Fibroblast of pulmonary artery (primary cell): Measurements from ENCODE around the gene SIRT7.

Experiments used
- DNase-seq: peaks from one replicate; pipeline ENCODE4 v3.0.0-alpha.2; 2010; ENCODE audit warnings: low read depth
- H3K4me3 ChIP-seq: replicated peaks from 2 replicates; pipeline ENCODE4 v1.5.1; 2011; ENCODE audit warnings: low read depth, mild to moderate bottlenecking, control low read depth, low read length, moderate library complexity
- CTCF ChIP-seq: IDR thresholded peaks from 2 replicates; pipeline ENCODE4 v1.5.1; 2011; ENCODE audit warnings: mild to moderate bottlenecking, control low read depth, low read length, inconsistent platforms; ENCODE audit errors: missing control alignments

Gene SIRT7

GRCh38 chr17:81901167-81902022 lies 16.6 kb downstream of the SIRT7 start:
- no peak for TF ChIP-seq CTCF
- no peak overlapping the region for H3K4me3 ChIP-seq
- no peak for DNase-seq

GRCh38 chr17:81900181-81900820 lies 17.7 kb downstream of the SIRT7 start:
- DNase-seq: no peak
- H3K4me3 ChIP-seq: no peak overlapping the region
- no peak for TF ChIP-seq CTCF

GRCh38 chr17:81899514-81900166 lies 18.3 kb downstream of the SIRT7 start:
- no peak for DNase-seq
- TF ChIP-seq CTCF: no peak
- H3K4me3 ChIP-seq: no peak overlapping the region

- DNase-seq: no peak
- H3K4me3 ChIP-seq: no peak overlapping the region
- TF ChIP-seq CTCF: no peak
Measured at GRCh38 chr17:81898885-81899284, 19.1 kb downstream of the SIRT7 start.

- H3K4me3 ChIP-seq: no peak overlapping the region
- DNase-seq: peak; percentile 62
Measured at GRCh38 chr17:81898029-81898866, 19.7 kb downstream of the SIRT7 start.

More at GRCh38 chr17:81898029-81898866, 19.7 kb downstream of the SIRT7 start:
- no peak for TF ChIP-seq CTCF
